Fibroblast of peridontal ligament (primary cell): Measurements from ENCODE around the gene BICC1.
A peak's percentile ranks its signal among the peaks of the same experiment; 100 is the strongest.

ENCODE experiments used
- DNase-seq: peaks from one replicate; pipeline ENCODE4 v3.0.0-alpha.2; 2010; ENCODE audit errors: extremely low read depth

BICC1 gene

GRCh38 chr10:58820386-58820785, 307.7 kb downstream of the BICC1 start:
- no peak for DNase-seq

- DNase-seq = peak; percentile 48
Observed at GRCh38 chr10:58820861-58821751, 308.4 kb downstream of the BICC1 start.

- peak; percentile 17 for DNase-seq
Observed at GRCh38 chr10:58821752-58822056, 309.0 kb downstream of the BICC1 start.

- DNase-seq = no peak
Observed at GRCh38 chr10:58823983-58824382, 311.3 kb downstream of the BICC1 start.

GRCh38 chr10:58824396-58824795, 311.7 kb downstream of the BICC1 start:
- DNase-seq = no peak

GRCh38 chr10:58826694-58827093, 314.0 kb downstream of the BICC1 start:
- no peak for DNase-seq

GRCh38 chr10:58827381-58827780, 314.7 kb downstream of the BICC1 start:
- DNase-seq = no peak

GRCh38 chr10:58829839-58830238, 317.2 kb downstream of the BICC1 start:
- no peak for DNase-seq

GRCh38 chr10:58830697-58831096, 318.0 kb downstream of the BICC1 start:
- DNase-seq = no peak

GRCh38 chr10:58833771-58834561, 321.3 kb downstream of the BICC1 start:
- DNase-seq = peak; percentile 66

- DNase-seq = no peak
Observed at GRCh38 chr10:58836176-58836700, 323.6 kb downstream of the BICC1 start.

GRCh38 chr10:58836991-58837575, 324.4 kb downstream of the BICC1 start:
- DNase-seq = no peak

GRCh38 chr10:58837826-58838225, 325.2 kb downstream of the BICC1 start:
- no peak for DNase-seq

- DNase-seq = no peak
Observed at GRCh38 chr10:58838561-58839208, 326.0 kb downstream of the BICC1 start.

GRCh38 chr10:58839771-58840170, 327.1 kb downstream of the BICC1 start:
- DNase-seq = peak; percentile 44

GRCh38 chr10:58840840-58841435, 328.3 kb downstream of the BICC1 start:
- DNase-seq = no peak

- no peak for DNase-seq
Observed at GRCh38 chr10:58842860-58843376, 330.2 kb downstream of the BICC1 start.

- DNase-seq = no peak
Observed at GRCh38 chr10:58843760-58844159, 331.1 kb downstream of the BICC1 start.

- no peak for DNase-seq
Observed at GRCh38 chr10:58844680-58845079, 332.0 kb downstream of the BICC1 start.

- no peak for DNase-seq
Observed at GRCh38 chr10:58846856-58847255, 334.2 kb downstream of the BICC1 start.

GRCh38 chr10:58851606-58852005, 338.9 kb downstream of the BICC1 start:
- no peak for DNase-seq
